Liver (tissue), 9 donors: ENCODE measurements around the gene DRAP1. TPM values are rescaled to one million over a fixed set of nuclear protein-coding genes. Genes with fewer than 3 reads are reported as not detected.

Experiments used
- DNase-seq: peaks from one replicate; pipeline ENCODE4 v3.0.0-alpha.2; 2017; ENCODE audit warnings: low spot score
- H3K27ac ChIP-seq, 2 donors: one replicate each; pipeline ENCODE4 v1.7.0; 2013; ENCODE audit warnings: inconsistent platforms in 2 of 2, low read length in 2 of 2, control low read depth in 1 of 2, low read depth in 1 of 2, mild to moderate bottlenecking in 1 of 2
- H3K27me3 ChIP-seq, 4 donors: one replicate each; pipeline versions ENCODE4 v1.6.1 to v1.7.0; 2013; ENCODE audit warnings: low read length in 3 of 4, inconsistent platforms in 1 of 4, mild to moderate bottlenecking in 1 of 4, moderate library complexity in 1 of 4; ENCODE audit not compliant: control insufficient read depth in 4 of 4, insufficient read depth in 4 of 4
- H3K36me3 ChIP-seq, 4 donors: one replicate each; pipeline versions ENCODE4 v1.6.1 to v1.7.0; 2013; ENCODE audit warnings: low read length in 3 of 4, mild to moderate bottlenecking in 3 of 4, low read depth in 1 of 4, moderate library complexity in 1 of 4; ENCODE audit not compliant: control insufficient read depth in 4 of 4, insufficient read depth in 3 of 4
- H3K4me1 ChIP-seq, 4 donors: one replicate each; pipeline versions ENCODE4 v1.6.1 to v1.7.0; 2013; ENCODE audit warnings: low read length in 3 of 4, mild to moderate bottlenecking in 3 of 4, moderate library complexity in 1 of 4; ENCODE audit not compliant: control insufficient read depth in 4 of 4, insufficient read depth in 4 of 4
- H3K4me3 ChIP-seq, 3 donors: one replicate each; pipeline versions ENCODE4 v1.6.1 to v1.7.0; 2013; ENCODE audit warnings: low read length in 3 of 3, control low read depth in 1 of 3, low read depth in 1 of 3, mild to moderate bottlenecking in 1 of 3
- H3K9ac ChIP-seq, 2 donors: one replicate each; pipeline ENCODE4 v1.7.0; 2013; ENCODE audit warnings: low read length in 2 of 2, mild to moderate bottlenecking in 2 of 2, moderate library complexity in 2 of 2, control low read depth in 1 of 2, low read depth in 1 of 2
- H3K9me3 ChIP-seq, 4 donors: one replicate each; pipeline versions ENCODE4 v1.6.1 to v1.7.0; 2013; ENCODE audit warnings: low read length in 3 of 4; ENCODE audit not compliant: control insufficient read depth in 4 of 4
- ATF3 ChIP-seq: IDR thresholded peaks from 2 replicates; pipeline ENCODE4 v1.6.1; 2016; ENCODE audit warnings: antibody characterized with exemption
- CTCF ChIP-seq: fragments of 150-350 bp; IDR thresholded peaks from 2 replicates; pipeline ENCODE4 v1.5.1; 2017; ENCODE audit warnings: improper control_type of control experiment, low read depth, low read length; ENCODE audit not compliant: missing input control
- EGR1 ChIP-seq, 2 donors: IDR thresholded peaks; 2 replicates each; pipeline ENCODE4 v1.6.1; 2016 to 2018; ENCODE audit warnings: antibody characterized with exemption in 2 of 2, low read depth in 2 of 2
- FOXA1 ChIP-seq: IDR thresholded peaks from 2 replicates; pipeline ENCODE4 v1.6.1; 2016; ENCODE audit warnings: antibody characterized with exemption
- FOXA2 ChIP-seq: IDR thresholded peaks from 2 replicates; pipeline ENCODE4 v1.6.1; 2016; ENCODE audit warnings: antibody characterized with exemption
- GABPA ChIP-seq, 2 donors: IDR thresholded peaks in 1 of 2; conservative IDR thresholded peaks in 1 of 2; 2 replicates each; pipeline ENCODE4 v1.6.1; 2016; ENCODE audit warnings: antibody characterized with exemption in 2 of 2, mild to moderate bottlenecking in 1 of 2, moderate library complexity in 1 of 2
- HNF4A ChIP-seq, 2 donors: conservative IDR thresholded peaks; 2 replicates each; pipeline ENCODE4 v1.6.1; 2016; ENCODE audit warnings: antibody characterized with exemption in 2 of 2, mild to moderate bottlenecking in 2 of 2
- HNF4G ChIP-seq: IDR thresholded peaks from 2 replicates; pipeline ENCODE4 v1.6.1; 2016; ENCODE audit warnings: antibody characterized with exemption
- JUND ChIP-seq, 2 donors: IDR thresholded peaks; 2 replicates each; pipeline ENCODE4 v1.6.1; 2016; ENCODE audit warnings: antibody characterized with exemption in 2 of 2
- MAX ChIP-seq: IDR thresholded peaks from 2 replicates; pipeline ENCODE4 v1.6.1; 2016; ENCODE audit warnings: antibody characterized with exemption
- NR2F2 ChIP-seq: IDR thresholded peaks from 2 replicates; pipeline ENCODE4 v1.6.1; 2016; ENCODE audit warnings: antibody characterized with exemption
- RAD21 ChIP-seq, 2 donors: IDR thresholded peaks; 2 replicates each; pipeline ENCODE4 v1.6.1; 2016; ENCODE audit warnings: antibody characterized with exemption in 2 of 2, mild to moderate bottlenecking in 2 of 2
- REST ChIP-seq: IDR thresholded peaks from 2 replicates; pipeline ENCODE4 v1.6.1; 2016; ENCODE audit warnings: antibody characterized with exemption, mild to moderate bottlenecking
- RXRA ChIP-seq, 2 donors: IDR thresholded peaks; 2 replicates each; pipeline ENCODE4 v1.6.1; 2017 to 2018; ENCODE audit warnings: antibody characterized with exemption in 2 of 2, mild to moderate bottlenecking in 1 of 2
- SP1 ChIP-seq: IDR thresholded peaks from 2 replicates; pipeline ENCODE4 v1.6.1; 2018; ENCODE audit warnings: antibody characterized with exemption, mild to moderate bottlenecking
- TAF1 ChIP-seq: conservative IDR thresholded peaks from 2 replicates; pipeline ENCODE4 v1.6.1; 2016; ENCODE audit warnings: antibody characterized with exemption, mild to moderate bottlenecking
- YY1 ChIP-seq: IDR thresholded peaks from 2 replicates; pipeline ENCODE4 v1.6.1; 2016; ENCODE audit warnings: antibody characterized with exemption, mild to moderate bottlenecking
- ZBTB33 ChIP-seq: IDR thresholded peaks from 2 replicates; pipeline ENCODE4 v1.6.1; 2016; ENCODE audit warnings: antibody characterized with exemption
- WGBS: extraction: QIAGEN DNeasy Blood & Tissue Kit; methylation state at CpG from one replicate; pipeline ENCODE4 v1.1.7; 2013; 5-methylcytosine and 5-hydroxymethylcytosine counted together
- polyA plus RNA-seq, 2 donors: library from polyadenylated mRNA; stranded (reverse) in 1 of 2; unstranded in 1 of 2; fragments of 200-250 nt in 1 of 2; fragments of >200 nt in 1 of 2; fragmentation: Nextera tagmentation in 1 of 2; extraction: Ambion mirVana in 1 of 2; gene quantifications; one replicate each; pipeline versions ENCODE4 v1.2.1 to v1.2.3, GENCODE V29; 2013 to 2015
- total RNA-seq, 2 donors: library from RNA; depleted of rRNA; stranded (reverse); fragments of >200 nt; gene quantifications; one replicate each; pipeline ENCODE4 v1.2.3, GENCODE V29; 2014
- donor health status: healthy.
- donor health status: healthy.
- donor health status: healthy.
- donor health status: healthy.
- donor health status: healthy.

The DRAP1 gene
- total and polyA plus RNA-seq, 4 donors, result 18.1 to 57.3 (median 42.3) TPM

- 93% methylated on average over 5 of the region's 5 CpGs for WGBS
- no peak for DNase-seq
- no peak for TF ChIP-seq HNF4A (conservative IDR thresholded peaks at IDR 0.05)
- no peak for TF ChIP-seq FOXA1
- no peak for TF ChIP-seq GABPA (IDR thresholded peaks at IDR 0.05 in 1 of 2, conservative IDR thresholded peaks at IDR 0.05 in 1 of 2)
- TF ChIP-seq RAD21 (IDR thresholded peaks at IDR 0.05), result no peak
- TF ChIP-seq NR2F2, result no peak
- no peak for TF ChIP-seq YY1
- no peak for TF ChIP-seq REST
- TF ChIP-seq TAF1, result no peak
- no peak for TF ChIP-seq RXRA (IDR thresholded peaks at IDR 0.05)
- TF ChIP-seq JUND (IDR thresholded peaks at IDR 0.05), result no peak
- TF ChIP-seq EGR1 (IDR thresholded peaks at IDR 0.05; ENCODE audit: low read depth in 2 of 2), result no peak
- TF ChIP-seq ZBTB33, result no peak
- no peak for TF ChIP-seq FOXA2
- no peak for TF ChIP-seq MAX
- TF ChIP-seq ATF3, result no peak
- no peak for TF ChIP-seq CTCF
- no peak for TF ChIP-seq HNF4G
- TF ChIP-seq SP1, result no peak
- Histone ChIP-seq H3K9ac (no peak overlapping the region), H3K27me3 (no peaks in the 10 kb centered on the region), H3K4me1 (peaks cover 0 to 32% (median 19%) of the 10 kb centered on the region in 4 donors), H3K4me3 (no peak overlapping the region), H3K36me3 (peaks cover 0 to 1% (median 0%) of the 10 kb centered on the region in 4 donors), H3K9me3 (no peaks in the 10 kb centered on the region), H3K27ac (no peak overlapping the region)
These were observed 23.7 kb upstream of the DRAP1 start for GRCh38 chr11:65895482-65895981.
